Glomerular visceral epithelial cell (primary cell): ENCODE measurements around the gene B3GALNT1.

Experiments used
- DNase-seq: peaks from one replicate; pipeline ENCODE4 v3.0.0-alpha.2; 2016; ENCODE audit errors: extremely low spot score

B3GALNT1 gene, protein sequence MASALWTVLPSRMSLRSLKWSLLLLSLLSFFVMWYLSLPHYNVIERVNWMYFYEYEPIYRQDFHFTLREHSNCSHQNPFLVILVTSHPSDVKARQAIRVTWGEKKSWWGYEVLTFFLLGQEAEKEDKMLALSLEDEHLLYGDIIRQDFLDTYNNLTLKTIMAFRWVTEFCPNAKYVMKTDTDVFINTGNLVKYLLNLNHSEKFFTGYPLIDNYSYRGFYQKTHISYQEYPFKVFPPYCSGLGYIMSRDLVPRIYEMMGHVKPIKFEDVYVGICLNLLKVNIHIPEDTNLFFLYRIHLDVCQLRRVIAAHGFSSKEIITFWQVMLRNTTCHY

DNA sequence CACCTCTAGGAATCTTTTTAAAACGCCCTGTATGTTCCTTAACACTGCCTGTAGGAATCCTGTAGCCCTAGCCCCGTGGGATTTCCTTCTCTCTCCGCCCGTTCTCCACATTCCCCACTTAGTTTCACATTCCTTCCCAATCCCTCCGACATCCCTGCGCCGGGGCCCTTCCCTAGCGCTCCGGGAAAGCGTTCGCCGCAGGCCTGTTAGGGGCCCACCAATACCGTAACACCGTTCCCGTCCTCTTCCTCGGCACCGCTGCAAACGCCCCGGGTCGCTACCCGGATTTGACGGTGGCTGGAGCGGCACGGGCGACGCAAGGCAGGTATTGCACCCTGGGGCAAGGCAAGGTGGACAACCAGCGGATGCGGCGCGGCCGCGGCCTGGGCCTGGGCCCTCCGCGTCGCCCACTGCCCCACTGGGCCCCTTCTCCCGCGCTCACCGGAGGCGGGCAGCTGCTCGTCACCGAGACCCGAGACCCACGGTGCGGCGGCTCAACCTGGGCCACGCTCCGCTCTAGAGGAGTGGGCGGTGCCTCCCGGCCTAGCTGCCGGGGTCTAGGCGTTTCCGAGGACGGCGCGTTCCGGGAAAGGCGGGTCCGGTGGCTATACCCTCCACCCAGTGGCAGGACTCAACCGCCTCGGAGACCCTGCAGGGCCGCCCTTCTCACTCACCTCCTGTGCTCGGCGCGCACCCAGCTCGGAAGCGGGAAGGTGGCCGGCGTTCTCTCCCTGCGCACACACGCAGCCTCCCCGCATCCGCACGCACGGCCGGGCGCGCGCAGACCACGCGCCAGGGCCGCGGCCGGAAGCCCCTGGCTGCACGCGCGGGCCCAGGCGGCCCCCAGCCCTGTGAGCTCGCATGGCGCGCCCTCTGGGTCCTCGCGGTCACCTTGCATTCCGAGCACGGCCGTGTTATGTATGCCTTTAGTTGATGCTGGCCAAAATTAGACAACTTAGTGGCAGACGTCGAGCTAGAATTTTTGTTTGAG is at the start of gene B3GALNT1:
Gene B3GALNT1, minus strand, starts transcription at position 789 of the 991 bp plus-strand sequence. CDS start 18,595 bp downstream, outside the sequence.
- peak; percentile 56 for DNase-seq

DNA sequence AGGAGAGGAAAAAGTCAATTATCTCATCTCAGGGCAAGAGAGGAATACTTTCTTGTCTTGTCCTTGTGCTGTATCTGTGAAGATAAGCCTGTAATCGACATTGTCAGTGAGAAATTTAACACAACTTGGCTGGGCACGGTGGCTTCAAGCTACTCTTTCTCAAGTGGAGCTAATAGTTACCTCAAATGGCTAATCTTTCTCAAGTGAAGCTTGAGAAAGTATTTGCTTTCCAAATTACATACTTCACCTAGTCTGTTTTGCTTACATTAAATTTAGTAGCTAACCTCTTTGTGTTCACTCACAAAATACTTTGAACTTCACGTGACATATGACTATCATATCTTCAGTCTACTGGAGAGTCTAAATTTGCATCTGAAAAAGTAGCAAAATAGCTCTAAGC is 48.3 kb upstream of the B3GALNT1 start:
- DNase-seq = no peak

DNA sequence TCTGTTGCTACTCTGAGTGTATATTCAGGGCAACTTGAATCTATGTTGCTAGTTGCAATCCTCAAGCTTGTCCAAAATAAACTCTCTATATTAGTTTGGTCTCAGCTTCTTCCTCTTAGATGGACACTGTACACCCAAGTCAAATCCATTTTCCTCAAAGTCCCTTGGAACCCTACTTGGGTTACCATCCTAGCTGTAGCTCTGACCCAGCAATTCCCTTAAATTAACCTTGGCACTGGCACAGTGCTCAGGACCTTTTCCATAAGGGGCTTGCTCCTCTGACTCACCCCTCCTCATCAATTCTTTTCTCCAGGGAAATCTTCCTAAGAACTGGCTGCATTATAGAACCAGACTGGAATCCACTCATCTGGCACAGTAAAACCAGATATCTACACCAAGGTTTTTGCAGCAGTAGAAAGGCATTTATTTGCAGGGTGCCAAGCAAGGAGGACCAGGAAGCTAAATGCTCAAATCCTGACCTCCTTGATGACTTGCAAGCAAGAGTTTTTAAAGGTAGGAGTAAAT is 44.9 kb upstream of the B3GALNT1 start:
- DNase-seq = no peak

DNA sequence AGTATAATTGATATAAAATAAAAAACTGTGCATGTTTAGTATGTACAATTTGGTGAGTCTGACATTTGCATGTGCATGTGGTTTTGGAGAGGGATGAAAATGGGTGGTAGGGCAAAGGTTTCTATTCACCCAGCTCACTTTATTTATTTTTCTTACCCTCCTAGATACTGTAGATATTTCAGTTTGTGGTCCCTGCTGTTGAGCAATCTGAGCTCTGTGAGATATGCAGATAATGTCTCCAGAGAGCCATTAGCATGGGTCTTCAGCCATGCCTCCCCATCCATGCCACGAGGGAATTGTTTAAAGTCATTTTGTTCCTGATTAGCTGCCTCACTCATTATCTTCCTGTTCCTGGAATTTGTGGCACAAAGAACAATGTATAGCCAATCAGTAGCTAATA is 44.4 kb upstream of the B3GALNT1 start:
- DNase-seq = no peak

DNA sequence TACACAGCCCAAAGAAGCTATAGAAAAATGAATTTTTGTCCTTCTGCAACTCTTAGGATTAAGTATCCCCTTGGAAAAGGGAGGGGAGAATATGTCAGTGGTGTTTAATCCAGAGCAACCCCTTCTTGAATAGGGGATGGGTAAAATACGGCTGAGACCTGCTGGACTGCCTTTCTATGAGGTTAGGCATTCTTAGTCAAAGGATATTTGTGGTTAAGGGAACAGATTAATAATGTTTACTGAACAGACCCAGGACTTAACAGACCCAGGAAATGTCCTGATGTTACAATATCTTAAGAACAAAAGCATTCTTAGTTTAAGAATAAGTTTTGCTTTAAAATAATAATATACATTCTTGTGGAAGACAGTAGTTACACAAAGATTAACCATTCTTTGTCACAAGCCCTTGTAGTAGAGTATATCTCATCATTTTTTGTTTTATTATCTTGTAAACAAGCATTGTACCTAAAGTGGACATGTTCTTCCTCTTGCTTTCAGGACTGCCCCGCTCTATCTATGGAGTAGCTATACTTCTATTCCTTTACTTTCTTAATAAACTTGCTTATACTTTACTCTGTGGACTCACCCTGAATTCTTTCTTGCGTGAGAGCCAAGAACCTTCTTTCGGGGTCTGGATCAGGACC is 43.8 kb upstream of the B3GALNT1 start:
- DNase-seq = no peak

DNA sequence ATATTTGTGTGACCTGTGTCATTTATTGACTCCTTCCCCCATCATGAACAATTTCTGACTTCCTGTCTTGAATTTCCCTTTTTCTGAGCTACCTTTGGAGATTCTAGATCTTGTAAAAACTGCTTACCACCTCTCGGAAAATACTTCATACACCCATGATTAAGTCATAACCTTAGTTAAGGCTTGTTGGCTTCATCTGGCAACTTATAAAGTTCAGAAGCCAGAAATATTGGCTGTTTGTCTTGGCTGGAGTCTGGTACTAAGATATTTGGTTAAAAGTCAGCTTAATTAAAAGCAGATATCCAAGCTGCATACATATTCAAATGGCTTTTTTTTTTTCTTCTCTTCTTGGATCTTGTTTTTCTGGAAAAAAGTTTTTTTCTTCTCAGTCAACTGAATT is 37.3 kb upstream of the B3GALNT1 start:
- no peak for DNase-seq

DNA sequence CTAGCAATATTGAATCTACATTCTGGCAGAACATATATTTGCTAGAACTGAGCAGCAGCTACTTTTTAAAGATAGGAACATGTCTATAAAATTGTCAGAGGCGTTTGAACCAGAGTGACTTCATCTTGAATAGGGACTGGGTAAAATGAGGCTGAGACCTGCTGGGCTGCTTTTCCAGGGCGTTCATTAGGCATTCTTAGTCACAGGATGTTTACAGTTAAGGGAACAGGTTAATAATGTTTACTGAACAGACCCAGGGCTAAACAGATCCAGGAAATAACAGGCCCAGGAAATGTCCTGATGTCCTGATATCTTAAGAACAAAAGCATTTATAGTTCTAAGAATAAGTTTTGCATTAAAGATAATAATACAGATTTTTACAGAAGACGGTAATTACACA is 34.5 kb upstream of the B3GALNT1 start:
- DNase-seq = no peak

DNA sequence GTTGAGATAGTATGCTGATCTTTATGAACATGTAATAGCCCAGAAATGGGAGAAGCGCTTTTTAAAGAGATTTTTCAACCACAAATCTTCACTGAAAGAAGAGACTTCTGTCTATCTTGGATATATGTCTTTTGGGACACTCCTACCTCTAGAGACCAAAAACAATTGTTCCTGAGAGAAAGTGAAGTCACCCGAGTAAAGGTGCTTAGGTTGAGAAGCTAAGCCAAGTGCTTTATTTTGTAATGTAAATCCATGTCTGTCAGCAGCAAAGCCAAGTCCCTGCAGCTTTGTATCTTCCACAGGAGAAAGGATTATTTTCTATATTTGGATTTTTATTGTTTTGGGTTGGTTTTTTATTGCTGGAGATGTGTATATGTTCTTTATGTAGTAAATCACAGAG is 32.1 kb upstream of the B3GALNT1 start:
- DNase-seq = no peak

DNA sequence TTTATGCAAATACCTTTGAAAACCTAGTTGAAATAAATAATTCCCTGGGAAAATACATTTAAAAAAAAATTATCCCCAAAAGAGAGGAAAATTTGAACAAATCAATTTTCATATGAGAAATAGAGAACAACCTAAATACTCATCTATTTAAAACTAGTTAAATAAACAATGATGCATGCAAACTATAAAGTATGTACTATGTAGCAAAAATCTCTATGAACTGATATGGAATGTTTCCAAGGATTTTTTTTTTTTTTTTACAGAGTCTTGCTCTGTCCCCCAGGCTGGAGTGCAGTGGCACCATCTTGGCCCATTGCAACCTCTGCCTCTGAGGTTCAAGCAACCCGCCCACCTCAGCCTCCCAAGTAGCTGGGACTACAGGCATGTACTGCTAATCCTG is 27.2 kb upstream of the B3GALNT1 start:
- DNase-seq = no peak

DNA sequence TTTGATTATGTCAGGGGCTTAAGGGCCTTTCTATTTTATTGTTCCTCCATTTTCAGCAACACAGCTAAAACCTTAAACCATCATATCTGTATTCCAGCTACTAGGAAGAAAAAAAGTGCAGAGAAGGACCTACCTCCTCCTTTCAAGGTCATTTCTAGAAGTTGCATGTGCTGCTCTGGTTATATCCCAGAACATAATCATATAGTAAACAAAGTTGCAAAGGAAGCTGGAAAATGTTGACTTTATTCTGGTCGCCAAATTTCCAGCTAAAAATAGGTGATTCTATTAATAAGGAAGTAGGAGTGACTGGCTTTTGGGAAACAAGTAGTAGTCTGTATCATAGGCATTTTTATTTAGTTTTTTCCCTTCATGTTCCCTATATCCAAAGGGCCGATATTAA is 21.3 kb upstream of the B3GALNT1 start:
- DNase-seq = no peak

DNA sequence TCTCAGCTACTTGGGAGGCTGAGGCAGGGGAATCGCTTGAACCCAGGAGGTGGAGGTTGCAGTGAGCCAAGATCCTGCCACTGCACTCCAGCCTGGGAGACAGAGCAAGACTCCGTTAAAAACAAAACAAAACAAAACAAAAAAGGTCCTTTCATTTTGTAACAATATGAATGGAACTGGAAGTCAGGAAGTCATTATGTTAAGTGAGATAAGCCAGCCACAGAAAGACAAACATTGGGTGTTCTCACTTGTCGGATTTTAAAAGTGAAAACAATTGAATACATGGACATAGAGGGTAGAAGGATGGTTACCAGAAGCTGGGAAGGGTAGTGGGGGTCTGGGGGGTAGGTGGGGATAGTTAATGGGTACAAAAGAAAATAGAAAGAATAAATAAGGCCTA is 12.5 kb upstream of the B3GALNT1 start:
- DNase-seq = no peak

DNA sequence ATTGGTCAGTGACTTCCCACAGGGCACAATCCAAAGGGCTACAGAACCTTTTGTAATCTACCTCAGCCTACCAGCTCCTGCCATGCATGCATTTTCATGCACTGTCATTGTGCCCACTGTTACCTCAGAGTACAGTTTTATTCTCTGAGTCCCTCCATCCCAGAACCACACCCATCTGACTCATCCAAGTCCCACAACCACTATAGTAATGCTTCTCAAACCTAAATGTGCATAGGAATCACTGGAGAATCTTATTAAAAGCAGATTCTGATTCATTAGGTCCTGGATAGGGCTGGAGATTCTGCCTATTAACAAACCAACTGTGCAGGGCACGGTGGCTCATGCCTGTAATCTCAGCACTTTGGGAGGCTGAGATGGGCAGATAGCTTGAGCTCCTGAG is 3.7 kb upstream of the B3GALNT1 start:
- DNase-seq = peak; percentile 25

DNA sequence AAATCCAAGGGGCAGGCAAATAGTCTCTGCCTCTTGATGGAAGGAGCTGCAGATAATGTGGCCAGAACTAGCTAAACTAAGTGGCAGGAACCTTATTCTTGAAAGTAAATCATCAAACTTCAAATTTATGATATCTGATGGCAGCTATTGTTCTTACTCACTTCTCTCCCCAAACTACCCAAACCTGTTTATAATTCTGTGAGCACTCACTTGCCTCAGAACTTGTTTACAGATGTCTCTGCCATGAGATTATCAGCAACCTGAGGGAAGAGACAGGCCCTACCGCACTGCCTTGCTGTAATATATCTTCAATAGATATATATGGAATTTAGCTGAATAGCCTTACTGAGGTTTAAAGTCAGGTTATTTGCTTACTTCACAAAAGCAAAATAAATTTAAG is 2.2 kb upstream of the B3GALNT1 start:
- DNase-seq = no peak

DNA sequence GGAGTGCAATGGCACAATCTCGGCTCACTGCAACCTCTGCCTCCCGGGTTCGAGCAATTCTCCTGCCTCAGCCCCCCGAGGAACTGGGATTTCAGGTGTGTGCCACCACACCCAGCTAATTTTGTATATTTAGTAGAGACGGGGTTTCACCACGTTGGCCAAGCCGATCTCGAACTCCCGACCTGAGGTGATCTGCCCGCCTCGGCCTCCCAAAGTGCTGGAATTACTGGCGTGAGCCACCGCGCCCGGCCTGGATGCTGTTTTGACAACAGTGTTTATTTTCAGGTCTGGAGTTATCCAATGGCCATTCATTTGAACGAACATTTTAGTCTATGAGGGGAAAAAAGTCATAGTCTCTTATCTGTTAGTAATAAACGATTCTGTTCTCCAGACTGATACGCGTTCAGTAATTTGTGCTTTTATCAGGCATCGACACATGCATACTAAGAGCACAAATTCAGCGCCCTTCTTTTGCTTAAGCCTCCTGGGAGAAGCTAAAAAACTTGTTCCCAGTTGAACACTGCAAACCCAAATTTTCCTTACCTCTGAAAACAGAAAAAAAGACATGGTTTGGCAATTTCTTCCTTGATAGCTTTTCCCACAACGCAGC is 1.3 kb downstream of the B3GALNT1 start:
- no peak for DNase-seq

DNA sequence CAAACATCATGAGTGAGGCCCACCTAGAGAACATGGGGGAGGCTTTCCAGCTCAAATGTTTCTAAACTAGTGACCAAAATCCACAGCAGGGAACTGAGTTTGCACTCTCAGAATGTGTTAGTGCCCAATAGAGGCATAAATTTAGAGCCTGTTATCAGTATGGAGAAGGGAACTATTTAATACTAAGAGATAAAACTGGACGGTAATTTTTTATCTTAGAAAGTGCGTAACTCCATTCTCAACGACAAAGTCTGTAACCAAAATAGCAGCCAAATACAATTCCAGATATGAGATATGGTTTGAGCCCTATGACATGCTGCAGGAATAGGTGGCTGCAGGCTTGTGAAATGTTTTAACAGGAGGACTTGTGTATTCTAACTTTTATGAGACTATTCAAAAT is 3.5 kb downstream of the B3GALNT1 start:
- no peak for DNase-seq

DNA sequence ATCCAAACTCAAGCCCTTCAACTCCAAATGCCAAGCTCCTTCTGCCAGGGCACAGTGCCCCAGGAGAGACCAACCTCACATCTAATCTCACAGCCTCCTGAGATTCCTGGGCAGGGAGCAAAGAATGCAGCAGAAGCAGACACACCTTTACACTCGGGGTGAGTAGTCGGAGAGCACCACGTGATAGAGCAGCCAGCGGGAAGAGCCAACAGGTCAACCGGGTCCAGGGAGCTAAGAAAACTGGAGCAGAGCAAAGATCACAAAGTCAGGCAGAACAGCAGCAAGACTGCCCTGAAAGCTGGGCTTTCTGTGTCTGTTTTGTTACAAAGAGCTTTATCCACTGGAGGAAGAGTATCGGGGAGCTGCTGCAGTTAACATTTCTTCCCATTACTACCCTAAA is 4.2 kb downstream of the B3GALNT1 start:
- DNase-seq = no peak

DNA sequence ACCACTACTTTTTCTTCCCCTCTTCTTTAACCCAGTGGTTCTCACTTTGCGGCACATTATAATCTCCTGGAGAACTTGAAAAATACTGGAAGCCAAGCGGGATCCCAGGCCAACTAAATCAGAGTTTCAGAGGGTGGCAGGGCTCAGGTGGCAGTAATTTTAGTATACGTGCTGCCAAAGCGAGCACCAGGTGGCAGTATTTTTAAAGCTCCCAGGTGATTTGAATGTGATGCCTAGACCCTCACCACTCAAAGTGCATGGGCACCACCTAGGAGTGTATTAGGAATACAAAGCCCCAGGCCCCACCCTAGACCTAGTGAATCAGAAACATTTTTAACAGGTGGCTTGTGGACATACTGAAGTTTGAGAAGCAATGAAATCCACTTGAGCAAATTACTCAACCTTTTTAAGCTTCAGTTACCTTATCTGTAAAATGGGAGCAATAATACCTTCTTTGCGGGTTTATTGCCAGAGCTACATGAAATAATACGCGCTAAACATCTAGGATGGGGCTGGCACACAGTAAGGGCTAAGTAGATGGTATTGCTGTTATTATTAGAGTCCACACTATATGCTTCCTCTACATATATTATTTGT is 8.3 kb downstream of the B3GALNT1 start:
- peak; percentile 6 for DNase-seq

DNA sequence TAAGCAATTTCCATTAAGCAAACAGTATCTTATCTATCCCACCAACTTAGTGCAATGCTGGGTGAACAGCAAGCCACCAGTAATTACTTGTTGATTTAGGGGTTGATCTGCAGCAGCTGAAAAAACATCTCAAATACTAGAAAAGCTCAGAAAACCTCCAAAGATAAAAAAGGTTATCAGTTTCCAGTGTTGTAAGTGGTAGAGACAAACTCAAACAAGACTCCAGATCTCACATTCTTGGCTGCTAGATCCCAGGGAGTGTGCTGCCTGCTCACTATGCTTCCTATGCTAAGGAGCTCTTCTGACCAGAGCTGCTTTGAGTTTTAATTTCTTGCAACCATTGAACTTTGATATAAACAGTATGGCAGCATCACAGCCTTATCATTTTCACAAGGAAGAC is 11.3 kb downstream of the B3GALNT1 start:
- DNase-seq = no peak

DNA sequence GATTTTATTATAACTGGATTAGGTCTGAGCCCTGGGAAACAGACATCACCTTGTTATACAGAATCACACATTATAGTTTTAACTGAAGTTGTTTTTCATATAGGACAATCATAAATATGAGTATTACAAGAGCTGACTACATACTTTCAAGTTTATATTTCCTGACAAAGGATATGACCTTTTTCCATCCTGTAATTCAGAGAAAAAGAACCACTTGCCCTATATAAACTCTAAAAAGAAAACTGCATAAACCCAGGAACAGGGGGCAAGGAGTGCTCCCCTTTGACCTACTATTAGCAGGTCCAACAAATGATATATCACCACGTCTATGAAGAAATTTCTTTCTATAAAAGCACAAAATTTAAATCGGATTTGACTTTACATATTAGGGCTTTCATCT is 20.9 kb downstream of the B3GALNT1 start:
- DNase-seq = no peak

DNA sequence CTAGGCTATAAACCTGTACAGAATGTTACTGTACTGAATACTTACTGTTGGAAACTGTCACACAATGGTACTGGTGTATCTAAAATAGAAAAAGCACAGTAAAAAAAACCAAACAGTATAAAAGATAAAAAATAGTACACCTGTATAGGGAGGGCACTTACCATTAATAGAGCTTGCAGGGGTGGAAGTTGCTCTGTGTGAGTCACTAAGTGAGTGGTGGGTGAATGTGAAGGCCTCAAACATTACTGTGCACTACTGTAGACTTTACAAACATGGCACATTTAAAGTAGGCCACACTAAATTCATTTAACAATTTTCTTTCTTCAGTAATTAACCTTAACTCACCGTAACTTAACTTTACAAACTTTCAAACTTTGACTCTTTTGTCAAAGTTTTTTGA is 22.0 kb downstream of the B3GALNT1 start:
- no peak for DNase-seq

DNA sequence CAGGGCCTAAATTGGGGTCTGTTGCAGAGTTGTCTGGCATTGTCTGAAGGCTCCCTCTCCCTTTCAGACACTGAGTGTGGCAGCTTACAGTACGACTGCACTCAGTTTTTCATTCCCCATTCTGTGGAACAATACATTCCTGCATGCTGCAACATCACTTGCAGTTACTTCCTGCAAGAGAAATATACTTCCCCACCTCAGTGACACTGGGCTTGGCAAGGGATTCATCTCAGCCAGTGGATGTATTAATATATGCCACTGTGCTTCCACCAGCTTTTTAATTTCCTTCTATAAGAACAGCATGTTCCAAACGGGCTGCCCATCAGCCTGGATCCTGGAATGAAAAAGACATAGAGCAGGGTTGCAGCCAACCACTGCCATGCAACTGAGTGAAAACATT is 23.1 kb downstream of the B3GALNT1 start:
- no peak for DNase-seq
